Activated T-helper 17 cell treated with anti-CD3 and anti-CD28 coated beads, Interleukin-2, amount 50 U/mL, for 72 hours (primary cell): ENCODE data around the gene WDR4. TPM values are rescaled to one million over a fixed set of nuclear protein-coding genes. Genes with fewer than 3 reads are reported as not detected.
A peak's percentile ranks its signal among the peaks of the same experiment; 100 is the strongest.
"Not testable (repeated sequence)": the region's sequence is repeated elsewhere in the genome, so short reads cannot be mapped to it uniquely, and the experiment has no call there.

Source experiments
- ATAC-seq: fragments of 150-1000 bp; cut with Tn5 transposase; replicated peaks from 2 replicates; pipeline ENCODE4 v1.10.0; 2021; ENCODE audit warnings: mild to moderate bottlenecking, moderate library complexity
- H3K27ac Mint-ChIP-seq: one replicate; pipeline ENCODE4 v1.8.0; 2022; ENCODE audit warnings: mixed read lengths
- H3K27me3 Mint-ChIP-seq: one replicate; pipeline ENCODE4 v1.8.0; 2022; ENCODE audit warnings: mixed read lengths
- H3K36me3 Mint-ChIP-seq: one replicate; pipeline ENCODE4 v1.8.0; 2022; ENCODE audit warnings: low read depth, mild to moderate bottlenecking, mixed read lengths
- H3K4me1 Mint-ChIP-seq: one replicate; pipeline ENCODE4 v1.8.0; 2022; ENCODE audit warnings: mixed read lengths
- H3K4me3 Mint-ChIP-seq: one replicate; pipeline ENCODE4 v1.8.0; 2022; ENCODE audit warnings: mild to moderate bottlenecking, mixed read lengths
- H3K9me3 Mint-ChIP-seq: one replicate; pipeline ENCODE4 v1.8.0; 2022; ENCODE audit warnings: mixed read lengths
- total RNA-seq, 2 donors: library from RNA; stranded (reverse); gene quantifications; one replicate each; pipeline ENCODE4 v1.2.3, GENCODE V29; 2022

WDR4 gene
- total RNA-seq, 2 donors from 2014 or later = 20.1 to 52.0 TPM

DNA sequence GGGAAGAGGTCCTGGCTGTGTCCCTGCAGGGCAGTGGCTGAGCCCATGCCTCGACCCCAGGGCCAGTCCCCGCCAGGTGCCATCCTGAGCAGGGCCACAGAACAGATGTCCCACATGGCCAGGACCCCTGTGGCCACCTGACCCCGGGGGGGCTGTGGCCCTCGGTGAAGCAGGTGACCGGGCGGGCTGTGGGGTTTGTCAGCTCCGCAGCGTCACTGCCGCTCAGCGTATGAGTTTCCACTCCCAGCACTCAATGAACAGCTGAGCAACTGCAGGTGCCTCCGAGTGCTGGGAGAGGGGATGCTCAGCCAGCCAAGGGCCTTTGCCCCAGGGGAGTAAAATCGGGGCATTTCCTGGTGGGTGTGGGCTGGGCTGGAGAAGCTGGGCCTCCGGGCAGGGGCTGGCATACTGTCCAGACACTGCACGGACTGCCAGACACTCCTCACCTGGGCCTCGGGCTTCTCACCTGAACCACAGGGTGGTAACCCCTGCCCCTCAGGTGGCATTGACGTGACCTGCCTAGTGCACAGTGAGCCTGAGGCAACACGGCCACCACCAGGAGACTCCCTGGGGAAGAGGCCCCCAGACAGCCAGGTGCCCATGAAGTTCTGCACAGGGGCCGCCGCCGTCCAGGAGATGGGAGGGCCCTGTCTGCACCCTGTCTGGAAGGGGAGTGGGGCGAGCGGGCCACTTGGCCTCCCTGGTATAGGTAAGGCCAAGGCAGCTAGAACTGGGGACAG is 37.3 kb downstream of the WDR4 start:
- H3K9me3 Mint-ChIP-seq = not testable (repeated sequence)

DNA sequence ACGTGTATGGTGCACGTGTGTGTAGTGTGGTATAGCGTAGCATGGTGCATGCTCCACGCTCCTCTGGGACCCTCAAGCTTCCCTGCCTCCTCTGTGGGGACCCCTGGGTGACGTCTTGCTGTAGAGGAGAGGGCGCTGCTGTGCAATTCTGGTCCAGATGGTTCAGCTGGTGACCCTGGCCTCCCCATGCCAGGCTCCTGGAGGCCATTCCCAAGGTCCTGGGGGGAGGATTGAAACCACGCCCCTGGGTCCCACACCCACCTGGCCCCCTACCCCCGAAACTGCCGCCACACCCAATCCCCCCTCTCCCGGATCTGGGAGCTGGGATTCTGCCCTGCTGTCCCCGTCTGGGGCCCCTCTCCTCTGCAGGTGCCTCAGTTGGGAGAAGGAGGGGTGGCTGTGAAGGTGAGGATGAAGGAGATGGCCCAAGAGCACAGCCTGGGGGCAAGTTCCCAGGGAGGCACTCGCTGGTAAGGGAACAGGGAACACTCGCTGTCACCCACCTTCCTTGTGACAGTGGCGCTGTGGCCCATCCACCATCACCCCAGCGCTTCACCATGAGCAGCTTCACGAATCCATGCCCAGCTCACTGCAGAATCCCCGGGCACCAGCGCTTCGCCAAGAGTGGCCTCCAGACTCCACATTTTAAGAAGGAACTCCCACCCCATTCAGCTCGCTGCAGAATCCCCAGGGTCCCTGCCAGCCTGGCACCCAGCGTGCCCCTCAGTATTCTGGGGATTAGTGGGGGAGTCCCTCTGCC is 38.0 kb downstream of the WDR4 start:
- Mint-ChIP-seq H3K36me3 (peaks cover 47% of the 10 kb centered on the region), H3K27ac (no peak overlapping the region), H3K9me3 (no peaks in the 10 kb centered on the region), H3K4me3 (no peak overlapping the region), H3K4me1 (no peaks in the 10 kb centered on the region), H3K27me3 (no peaks in the 10 kb centered on the region)
- ATAC-seq = no peak

More for the DNA sequence above, 37.3 kb downstream of the WDR4 start:
- not testable (repeated sequence) for H3K27ac Mint-ChIP-seq, H3K4me3 Mint-ChIP-seq, ATAC-seq, H3K4me1 Mint-ChIP-seq, H3K27me3 Mint-ChIP-seq
- H3K36me3 Mint-ChIP-seq = peaks cover 55% of the 10 kb centered on the region

DNA sequence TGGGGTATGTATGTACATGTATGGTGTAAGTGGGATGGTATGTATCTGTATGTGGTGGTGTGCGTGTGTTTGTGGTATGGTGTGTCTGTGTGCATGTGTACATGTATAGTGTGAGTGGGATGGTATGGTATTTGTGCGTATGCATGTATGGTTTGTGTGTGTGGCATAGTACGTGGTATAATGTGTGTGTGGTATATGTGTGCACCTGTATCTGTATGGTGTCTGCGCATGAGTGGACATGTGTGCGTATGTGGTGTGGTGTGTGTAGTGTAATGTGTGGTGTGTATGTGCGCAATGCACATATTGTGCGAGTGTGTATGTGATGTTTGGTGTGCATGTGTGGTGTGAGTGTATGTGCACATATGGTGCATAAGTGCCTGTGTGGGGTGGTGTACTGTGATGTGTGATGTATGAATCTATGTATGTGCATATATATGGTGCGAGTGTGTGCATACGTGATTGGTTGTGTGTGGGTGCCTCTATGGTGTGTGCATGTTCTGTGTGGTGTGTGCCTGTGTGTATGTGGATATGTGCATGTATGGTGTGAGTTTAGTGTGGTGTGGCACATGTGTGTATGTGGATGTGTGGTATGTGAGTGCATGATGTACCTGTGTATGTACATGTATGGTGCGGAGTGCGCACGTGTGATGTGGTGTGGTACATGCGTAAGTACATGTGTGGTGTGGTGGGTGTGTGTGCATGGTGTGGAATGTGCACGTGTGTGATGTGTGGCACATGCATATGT is 38.8 kb downstream of the WDR4 start:
- H3K4me1 Mint-ChIP-seq = no peaks in the 10 kb centered on the region
- no peak for ATAC-seq

DNA sequence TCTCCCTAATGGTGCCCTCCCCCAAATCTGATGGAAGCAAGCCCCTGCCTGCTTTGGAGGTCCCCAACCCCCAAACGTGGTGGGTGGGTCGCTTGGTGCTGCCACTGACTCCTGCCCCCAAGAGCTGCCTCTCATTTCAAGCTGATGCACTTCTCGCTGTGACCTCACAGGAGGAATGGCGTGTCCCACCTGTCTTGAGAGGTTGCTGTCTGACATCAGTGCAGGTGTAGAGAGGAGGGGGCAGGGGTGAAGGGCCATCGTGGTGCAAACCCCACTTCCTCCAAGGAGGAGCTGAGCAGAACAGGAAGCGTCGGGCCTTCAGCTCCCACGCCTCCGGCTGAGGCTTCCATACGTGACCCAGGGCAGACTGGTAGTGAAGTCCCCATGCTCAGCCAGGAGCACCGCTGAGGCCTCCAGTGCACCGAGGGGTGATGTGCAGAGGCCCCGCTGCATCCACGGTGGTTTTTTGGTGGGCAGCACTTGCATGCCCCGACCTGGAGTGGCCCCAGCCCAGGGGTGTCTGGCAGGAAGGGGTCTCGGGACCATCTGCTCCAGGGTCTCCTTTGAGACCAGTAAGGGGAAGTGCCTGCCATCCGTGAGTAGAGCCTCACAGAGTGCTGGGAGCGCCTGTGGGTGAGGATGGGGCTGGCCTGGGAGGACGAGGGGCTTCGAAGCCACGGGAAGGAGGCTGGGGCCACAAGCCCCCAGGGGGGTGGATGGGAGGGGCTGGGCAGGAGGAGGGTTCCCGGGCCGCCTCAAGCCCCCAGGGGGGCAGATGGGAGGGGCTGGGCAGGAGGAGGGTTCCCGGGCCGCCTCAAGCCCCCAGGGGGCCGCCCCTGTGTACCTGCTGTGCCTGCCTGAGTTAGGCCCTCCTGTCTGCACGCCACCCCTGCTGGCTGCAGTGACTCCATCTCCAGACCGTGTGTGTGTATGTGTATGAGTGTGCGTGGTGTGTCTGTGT is 39.8 kb downstream of the WDR4 start:
- peaks cover 29% of the 10 kb centered on the region for H3K36me3 Mint-ChIP-seq
- H3K4me1 Mint-ChIP-seq = no peaks in the 10 kb centered on the region
- H3K27ac Mint-ChIP-seq = no peak overlapping the region
- H3K27me3 Mint-ChIP-seq = no peaks in the 10 kb centered on the region
- no peak for ATAC-seq
- no peaks in the 10 kb centered on the region for H3K9me3 Mint-ChIP-seq
- no peak overlapping the region for H3K4me3 Mint-ChIP-seq

More for the DNA sequence above, 38.8 kb downstream of the WDR4 start:
- no peaks in the 10 kb centered on the region for H3K9me3 Mint-ChIP-seq
- H3K27me3 Mint-ChIP-seq = no peaks in the 10 kb centered on the region
- H3K36me3 Mint-ChIP-seq = peaks cover 40% of the 10 kb centered on the region
- no peak overlapping the region for H3K27ac Mint-ChIP-seq
- no peak overlapping the region for H3K4me3 Mint-ChIP-seq

DNA sequence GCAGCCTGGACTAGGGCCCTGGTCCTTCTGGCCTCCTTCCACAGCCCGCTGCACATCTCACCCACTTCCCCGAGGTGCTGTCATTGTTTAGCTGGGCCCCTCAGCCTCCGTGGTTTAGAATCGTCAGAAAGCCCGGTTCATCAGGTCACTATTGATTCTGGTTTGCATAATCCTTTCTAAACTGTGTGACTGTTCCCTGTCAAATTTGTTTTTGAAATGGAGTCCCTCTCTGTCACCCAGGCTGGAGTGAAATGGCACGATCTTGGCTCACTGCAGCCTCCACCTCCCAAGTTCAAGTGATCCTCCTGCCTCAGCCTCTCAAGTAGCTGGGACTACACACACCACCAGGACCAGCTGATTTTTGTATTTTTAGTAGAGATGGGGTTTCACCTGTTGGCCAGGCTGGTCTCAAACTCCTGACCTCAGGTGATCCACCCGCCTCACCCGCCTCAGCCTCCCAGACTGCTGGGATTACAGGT is 41.1 kb downstream of the WDR4 start:
- not testable (repeated sequence) for H3K4me1 Mint-ChIP-seq, H3K9me3 Mint-ChIP-seq, H3K4me3 Mint-ChIP-seq, H3K27ac Mint-ChIP-seq, H3K27me3 Mint-ChIP-seq, ATAC-seq
- H3K36me3 Mint-ChIP-seq = peaks cover 17% of the 10 kb centered on the region

DNA sequence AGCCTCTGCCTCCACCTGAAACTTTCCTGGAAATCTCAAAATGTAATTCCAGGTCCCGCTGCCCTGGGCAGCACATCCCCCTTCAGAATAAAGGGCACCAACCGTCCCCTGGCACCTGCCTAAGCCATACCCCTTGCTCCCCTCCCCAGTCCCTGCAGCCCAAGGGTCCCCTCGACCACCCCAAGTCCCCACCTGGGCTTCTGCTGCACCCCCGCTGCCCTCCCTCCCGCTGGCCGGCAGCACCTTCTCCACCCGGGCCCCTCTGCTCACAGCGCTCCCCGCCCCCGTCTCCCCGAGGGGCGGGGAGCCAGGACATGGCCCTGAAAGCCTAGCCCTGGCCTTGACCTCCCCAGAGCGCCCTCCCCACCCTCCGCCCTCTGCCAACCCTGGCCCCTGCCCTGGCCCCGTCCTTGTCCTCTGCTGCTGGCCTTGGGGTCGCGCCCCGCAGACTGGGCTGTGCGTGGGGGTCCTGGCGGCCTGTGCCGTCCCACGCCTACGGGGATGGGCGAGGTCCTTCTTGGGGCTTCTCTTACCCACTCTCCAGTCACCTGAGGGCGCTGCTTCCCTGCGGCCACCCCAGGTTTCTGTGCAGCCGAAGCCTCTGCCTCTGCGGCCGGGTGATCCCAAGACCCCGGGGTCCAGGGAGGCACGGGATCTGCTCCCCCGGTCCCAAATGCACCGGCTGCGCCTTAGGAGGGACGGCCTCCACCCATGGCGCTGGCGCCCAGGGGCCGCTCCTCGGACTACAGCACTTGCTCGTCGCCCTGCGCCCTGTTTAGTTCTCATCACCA is 41.7 kb downstream of the WDR4 start:
- H3K9me3 Mint-ChIP-seq = no peaks in the 10 kb centered on the region
- no peak for ATAC-seq
- no peak overlapping the region for H3K4me3 Mint-ChIP-seq
- H3K4me1 Mint-ChIP-seq = peaks cover 14% of the 10 kb centered on the region
- H3K36me3 Mint-ChIP-seq = peaks cover 11% of the 10 kb centered on the region
- no peaks in the 10 kb centered on the region for H3K27me3 Mint-ChIP-seq
- H3K27ac Mint-ChIP-seq = no peak overlapping the region

DNA sequence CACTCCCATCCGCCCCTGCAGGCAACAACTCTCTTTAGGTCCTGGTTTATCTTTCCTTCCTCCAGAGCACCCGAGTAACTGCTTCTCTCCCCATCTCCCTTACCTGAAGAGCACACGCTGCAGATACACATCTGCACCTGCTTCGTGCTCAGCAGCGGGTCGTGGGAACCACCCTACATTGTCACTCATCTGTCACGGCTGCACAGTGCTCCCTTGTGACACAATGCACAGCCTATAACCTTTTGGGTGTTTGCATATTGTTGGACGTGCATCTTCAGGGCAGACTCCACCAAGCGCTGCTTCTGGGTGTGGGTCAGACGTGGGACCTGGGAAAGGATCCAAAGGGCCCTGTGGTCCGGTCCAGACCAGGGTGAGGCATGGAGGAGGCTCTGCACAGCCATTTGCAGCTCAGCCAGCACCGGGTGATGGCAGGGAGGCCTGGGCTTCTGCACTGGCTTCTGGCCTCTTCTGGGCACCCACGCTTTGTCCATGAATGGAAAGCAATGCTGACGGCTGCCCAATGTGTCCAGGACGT is 42.5 kb downstream of the WDR4 start:
- Mint-ChIP-seq H3K27ac (no peak overlapping the region), H3K27me3 (no peaks in the 10 kb centered on the region), H3K9me3 (no peaks in the 10 kb centered on the region), H3K4me3 (no peak overlapping the region), H3K4me1 (peaks cover 15% of the 10 kb centered on the region), H3K36me3 (peaks cover 7% of the 10 kb centered on the region)
- no peak for ATAC-seq

DNA sequence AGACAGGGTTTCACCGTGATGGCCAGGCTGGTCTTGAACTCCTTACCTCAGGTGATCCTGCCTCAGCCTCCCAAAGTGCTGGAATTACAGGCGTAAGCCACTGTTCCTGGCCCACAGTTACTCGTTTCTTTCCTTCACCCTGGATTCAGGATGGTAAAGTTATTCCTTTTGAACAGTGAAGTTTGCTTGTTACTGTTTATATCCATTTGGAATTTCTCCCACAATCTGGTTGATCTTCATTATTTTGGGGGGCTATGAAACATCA is 43.0 kb downstream of the WDR4 start:
- H3K4me3 Mint-ChIP-seq = no peak overlapping the region
- no peaks in the 10 kb centered on the region for H3K27me3 Mint-ChIP-seq
- ATAC-seq = no peak
- no peak overlapping the region for H3K27ac Mint-ChIP-seq
- no peaks in the 10 kb centered on the region for H3K9me3 Mint-ChIP-seq
- peaks cover 7% of the 10 kb centered on the region for H3K36me3 Mint-ChIP-seq
- peaks cover 19% of the 10 kb centered on the region for H3K4me1 Mint-ChIP-seq

DNA sequence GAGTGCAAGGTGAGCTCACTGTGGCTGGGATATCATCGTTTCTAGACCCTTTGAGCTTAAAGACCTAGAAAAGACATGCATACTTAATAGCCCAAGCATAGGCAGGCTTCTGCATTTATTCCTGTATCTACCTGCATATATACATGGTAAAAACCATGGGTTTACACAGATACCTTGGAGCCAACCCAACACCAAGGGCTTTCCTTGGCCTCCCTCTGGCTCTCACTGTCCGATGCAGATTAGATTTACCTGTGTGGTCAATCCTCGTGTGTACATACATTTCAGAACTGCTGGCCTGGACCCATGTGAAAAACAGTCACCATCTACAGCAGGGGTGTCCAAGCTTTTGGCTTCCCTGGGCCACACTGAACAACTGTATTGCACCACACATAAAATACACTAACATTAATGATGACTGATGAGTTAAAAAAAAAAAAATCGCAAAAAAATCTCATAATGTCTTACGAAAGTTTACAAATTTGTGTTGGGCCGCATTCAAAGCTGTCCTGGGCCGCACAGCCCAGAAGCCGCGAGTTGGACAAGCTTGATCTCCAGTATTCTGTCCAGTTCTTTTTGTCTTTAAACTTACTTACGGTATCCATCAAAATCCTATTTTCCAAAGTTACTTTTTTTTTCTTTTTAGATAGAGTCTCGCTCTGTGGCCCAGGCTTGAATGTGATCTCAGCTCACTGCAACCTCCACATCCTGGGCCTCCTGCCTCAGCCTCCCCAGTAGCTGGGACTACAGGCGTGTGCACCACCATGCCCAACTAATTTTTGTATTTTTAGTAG is 43.5 kb downstream of the WDR4 start:
- peaks cover 7% of the 10 kb centered on the region for H3K36me3 Mint-ChIP-seq
- no peak overlapping the region for H3K27ac Mint-ChIP-seq
- no peaks in the 10 kb centered on the region for H3K27me3 Mint-ChIP-seq
- no peak overlapping the region for H3K4me3 Mint-ChIP-seq
- no peak for ATAC-seq
- peaks cover 19% of the 10 kb centered on the region for H3K4me1 Mint-ChIP-seq
- H3K9me3 Mint-ChIP-seq = no peaks in the 10 kb centered on the region

DNA sequence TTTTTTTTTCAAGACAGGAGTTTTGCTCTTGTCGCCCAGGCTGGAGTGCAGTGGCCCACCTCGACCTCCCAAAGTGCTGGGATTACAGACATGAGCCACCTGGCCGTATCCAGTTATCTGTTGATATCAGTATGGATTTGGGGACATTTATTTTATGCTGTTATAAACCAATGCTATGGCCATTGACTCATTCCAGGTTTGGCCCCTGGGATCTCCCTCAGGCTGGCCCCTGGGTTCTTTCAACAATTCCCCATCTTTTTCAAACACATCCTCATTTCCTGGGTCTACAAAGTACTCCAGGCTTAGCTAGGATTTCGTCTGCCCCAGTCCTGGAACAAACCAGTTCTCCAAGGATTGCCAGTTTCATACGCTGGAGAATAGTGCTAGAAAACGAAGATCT is 44.1 kb downstream of the WDR4 start:
- H3K27ac Mint-ChIP-seq = no peak overlapping the region
- H3K4me1 Mint-ChIP-seq = peaks cover 19% of the 10 kb centered on the region
- no peak overlapping the region for H3K4me3 Mint-ChIP-seq
- H3K9me3 Mint-ChIP-seq = no peaks in the 10 kb centered on the region
- H3K27me3 Mint-ChIP-seq = no peaks in the 10 kb centered on the region
- no peak for ATAC-seq
- peaks cover 7% of the 10 kb centered on the region for H3K36me3 Mint-ChIP-seq

DNA sequence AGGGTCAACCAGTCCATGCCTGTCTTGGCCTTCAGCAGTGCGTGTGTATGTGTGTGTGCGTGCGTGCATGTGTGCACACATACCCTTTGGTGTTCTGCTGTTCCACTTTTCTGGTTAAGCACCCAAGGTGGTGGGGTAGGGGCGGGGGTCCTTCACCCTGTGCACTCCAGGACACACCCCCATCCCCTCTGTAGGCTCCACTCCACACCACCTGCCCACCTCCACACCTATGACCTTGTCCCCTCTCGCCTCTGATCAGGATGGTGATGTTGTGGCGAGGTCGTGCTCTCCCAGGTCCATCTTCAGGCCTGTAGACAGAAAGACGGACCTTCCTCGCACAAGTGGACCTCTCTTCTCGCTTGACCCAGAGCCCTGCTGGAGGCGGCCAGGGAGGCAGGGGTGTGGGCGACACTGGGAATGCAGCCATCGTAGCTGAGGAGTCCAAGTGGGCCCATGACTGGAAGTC is 44.6 kb downstream of the WDR4 start:
- Mint-ChIP-seq H3K27ac (no peak overlapping the region), H3K36me3 (peaks cover 7% of the 10 kb centered on the region), H3K27me3 (no peaks in the 10 kb centered on the region), H3K4me3 (no peak overlapping the region), H3K4me1 (peaks cover 19% of the 10 kb centered on the region), H3K9me3 (no peaks in the 10 kb centered on the region)
- no peak for ATAC-seq

DNA sequence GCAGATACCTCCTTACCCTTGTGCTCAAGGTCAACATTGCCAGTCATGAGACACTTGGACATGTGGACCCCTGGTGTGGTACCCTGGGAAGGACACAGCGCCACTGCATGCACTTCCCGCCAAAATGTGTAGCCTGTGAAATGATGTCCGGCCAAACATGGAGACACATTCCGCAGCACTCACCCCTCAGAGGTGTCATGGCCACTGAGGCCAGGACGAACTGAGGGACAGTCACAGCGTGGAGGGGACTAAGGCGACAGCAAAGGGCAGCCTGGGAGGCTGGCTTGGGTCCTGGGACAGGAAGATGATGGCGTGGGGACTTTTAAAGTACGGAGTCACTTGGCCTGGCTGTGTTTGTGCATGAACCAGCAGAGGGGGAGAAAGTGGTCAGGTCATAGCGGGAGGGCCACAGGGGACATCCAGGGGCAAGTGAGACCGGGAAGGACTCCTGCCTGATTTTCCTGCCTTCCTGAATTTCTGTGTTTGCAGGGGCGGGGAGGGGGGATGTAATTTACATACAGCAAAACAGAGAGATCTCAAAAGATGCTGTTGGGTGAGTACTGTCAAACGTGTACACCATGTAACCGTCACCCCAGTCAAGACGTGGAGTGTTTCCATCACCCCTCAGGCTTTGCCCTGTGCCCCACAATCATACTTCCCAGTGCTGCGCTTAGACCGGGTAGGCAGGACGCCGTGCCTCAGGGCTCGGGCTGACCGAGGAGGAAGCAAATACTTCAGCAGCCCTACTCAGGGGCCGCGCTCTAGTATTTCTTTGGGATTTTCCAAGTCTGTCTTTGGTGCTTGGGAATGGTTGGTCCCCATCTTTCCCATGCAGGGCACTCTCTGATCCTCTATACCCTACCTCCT is 45.2 kb downstream of the WDR4 start:
- peaks cover 19% of the 10 kb centered on the region for H3K4me1 Mint-ChIP-seq
- ATAC-seq = no peak
- H3K27ac Mint-ChIP-seq = peak overlapping the region; percentile 62
- H3K4me3 Mint-ChIP-seq = peak overlapping the region; percentile 60
- no peaks in the 10 kb centered on the region for H3K9me3 Mint-ChIP-seq
- no peaks in the 10 kb centered on the region for H3K27me3 Mint-ChIP-seq
- H3K36me3 Mint-ChIP-seq = peaks cover 2% of the 10 kb centered on the region
